KBM-7 (cell line): ENCODE measurements around the gene CCDC102A.
"Not testable (repeated sequence)": the region's sequence is repeated elsewhere in the genome, so short reads cannot be mapped to it uniquely, and the experiment has no call there.

Source experiments
- DNase-seq: peaks from one replicate; pipeline ENCODE4 v3.0.0-alpha.2; 2015
- in situ Hi-C: fragments of 300-500 bp; cut with MboI; formaldehyde crosslinking; loops from 2 replicates; pipeline ENCODE4 v1.14.3; 2020; ENCODE audit warnings: low sequenced_read_pairs, low pct_unique_long_range_greater_than_20kb, mixed read lengths

CCDC102A gene

DNA sequence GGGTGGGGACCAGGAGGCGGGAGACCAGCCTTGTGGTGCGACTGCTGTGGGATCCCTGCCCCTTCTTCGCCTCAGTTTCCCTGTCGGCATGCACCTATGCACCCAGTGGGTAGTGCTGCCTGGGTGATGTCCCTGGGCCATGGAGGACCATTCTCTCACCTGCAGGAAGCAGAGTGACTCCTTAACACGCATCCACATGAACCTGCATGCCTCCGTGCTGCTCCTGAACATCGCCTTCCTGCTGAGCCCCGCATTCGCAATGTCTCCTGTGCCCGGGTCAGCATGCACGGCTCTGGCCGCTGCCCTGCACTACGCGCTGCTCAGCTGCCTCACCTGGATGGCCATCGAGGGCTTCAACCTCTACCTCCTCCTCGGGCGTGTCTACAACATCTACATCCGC, 31.3 kb upstream of the CCDC102A start:
- in situ Hi-C loops: no loop called here
- no peak for DNase-seq

DNA sequence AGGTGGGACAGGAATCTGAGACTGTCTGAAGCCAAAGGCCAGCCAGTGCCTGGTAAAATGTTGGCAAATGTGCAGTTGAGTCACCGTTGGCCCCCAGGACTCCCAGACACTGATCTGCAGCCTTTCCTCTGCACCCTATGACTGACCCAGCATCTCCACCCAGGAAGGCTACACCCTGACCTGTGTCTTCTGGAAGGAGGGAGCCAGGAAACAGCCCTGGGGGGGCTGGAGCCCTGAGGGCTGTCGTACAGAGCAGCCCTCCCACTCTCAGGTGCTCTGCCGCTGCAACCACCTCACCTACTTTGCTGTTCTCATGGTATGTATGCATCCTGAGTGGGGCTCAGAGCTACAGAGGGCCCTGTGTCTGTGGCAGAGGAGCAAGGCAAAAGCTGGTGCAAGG, 30.1 kb upstream of the CCDC102A start:
- no peak for DNase-seq
- in situ Hi-C loops: no loop called here

DNA sequence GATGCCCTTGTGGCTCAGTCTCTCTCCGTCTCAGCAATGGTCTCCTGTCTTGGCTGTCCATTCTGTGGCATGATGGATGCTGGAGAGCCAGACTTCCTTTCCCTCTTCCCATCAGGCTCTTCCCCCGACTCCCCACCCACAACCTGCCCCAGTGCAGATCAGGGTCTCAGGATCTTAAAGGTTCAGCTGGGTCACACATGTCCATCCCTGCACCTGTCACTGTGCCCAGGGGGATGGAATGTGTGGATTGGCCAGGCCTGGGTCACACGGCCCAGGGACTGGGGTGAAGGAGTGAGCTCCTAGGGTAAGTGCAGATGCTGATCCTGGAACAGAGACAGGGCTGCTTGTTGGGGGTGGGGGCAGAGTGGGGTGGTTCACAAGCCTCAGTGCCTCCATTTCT, 29.1 kb upstream of the CCDC102A start:
- in situ Hi-C loops: no loop called here
- no peak for DNase-seq

DNA sequence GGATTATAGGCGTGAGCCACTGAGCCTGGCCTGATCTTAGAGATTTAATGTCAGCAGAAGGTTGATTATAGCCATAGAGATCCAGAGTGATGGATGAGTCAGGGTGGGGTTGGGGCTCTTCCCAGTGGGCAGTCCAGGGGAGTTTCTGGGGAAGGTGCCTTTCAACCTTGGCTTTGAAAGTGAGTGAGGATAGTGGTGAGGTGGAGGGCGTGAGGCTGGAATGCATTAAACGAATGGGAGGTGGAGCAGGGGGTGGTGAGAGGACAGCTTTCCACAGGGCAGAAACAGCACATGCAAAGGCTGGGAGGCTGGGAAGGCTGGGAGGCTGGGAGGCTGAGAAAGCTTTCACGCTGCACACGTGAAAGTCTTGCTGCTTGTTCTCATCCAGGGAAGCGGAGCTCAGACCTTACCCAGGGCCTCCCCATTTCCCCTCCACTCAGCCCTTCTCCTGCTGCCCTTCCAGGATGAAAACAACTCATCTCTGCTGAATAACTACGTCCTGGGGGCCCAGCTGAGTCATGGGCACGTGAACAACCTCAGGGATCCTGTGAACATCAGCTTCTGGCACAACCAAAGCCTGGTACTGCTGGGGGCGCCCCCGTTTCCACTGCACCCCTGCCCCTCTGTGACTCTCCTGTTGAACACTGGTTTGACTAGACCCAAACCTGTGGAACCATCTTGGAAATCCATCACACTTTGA, 28.4 kb upstream of the CCDC102A start:
- no peak for DNase-seq
- in situ Hi-C loops: no loop called here

DNA sequence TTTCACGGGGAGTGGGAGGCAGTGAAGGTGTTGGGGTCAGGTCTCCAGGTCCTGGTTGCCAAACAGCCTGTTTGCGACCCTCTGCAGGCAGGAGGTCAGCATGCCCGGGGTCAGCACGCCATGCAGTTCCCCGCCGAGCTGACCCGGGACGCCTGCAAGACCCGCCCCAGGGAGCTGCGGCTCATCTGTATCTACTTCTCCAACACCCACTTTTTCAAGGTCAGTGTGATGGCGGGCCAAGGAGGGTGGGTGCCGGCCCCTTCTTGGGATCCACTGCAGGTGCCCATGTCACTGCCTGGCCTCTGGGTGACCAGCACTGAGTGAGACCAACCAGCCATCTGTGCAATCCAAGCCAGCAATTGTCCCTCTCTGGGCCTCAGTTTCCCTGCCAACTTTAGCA, 27.4 kb upstream of the CCDC102A start:
- in situ Hi-C loops: no loop called here
- no peak for DNase-seq

DNA sequence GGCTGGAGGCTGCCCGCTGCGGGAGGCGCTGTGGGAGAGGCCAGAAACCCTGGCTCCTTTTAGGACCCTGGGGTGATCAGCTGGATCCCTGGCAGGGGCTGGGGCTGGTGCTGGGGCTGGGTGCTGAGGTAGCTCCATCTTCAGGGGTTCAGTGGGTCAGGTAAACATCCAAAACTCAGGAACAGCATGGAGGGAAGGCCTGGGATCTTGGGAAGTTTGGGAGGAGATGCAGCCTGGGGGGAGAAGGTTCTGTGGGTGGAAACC, 27.0 kb upstream of the CCDC102A start:
- DNase-seq: no peak
- in situ Hi-C loops: no loop called here

DNA sequence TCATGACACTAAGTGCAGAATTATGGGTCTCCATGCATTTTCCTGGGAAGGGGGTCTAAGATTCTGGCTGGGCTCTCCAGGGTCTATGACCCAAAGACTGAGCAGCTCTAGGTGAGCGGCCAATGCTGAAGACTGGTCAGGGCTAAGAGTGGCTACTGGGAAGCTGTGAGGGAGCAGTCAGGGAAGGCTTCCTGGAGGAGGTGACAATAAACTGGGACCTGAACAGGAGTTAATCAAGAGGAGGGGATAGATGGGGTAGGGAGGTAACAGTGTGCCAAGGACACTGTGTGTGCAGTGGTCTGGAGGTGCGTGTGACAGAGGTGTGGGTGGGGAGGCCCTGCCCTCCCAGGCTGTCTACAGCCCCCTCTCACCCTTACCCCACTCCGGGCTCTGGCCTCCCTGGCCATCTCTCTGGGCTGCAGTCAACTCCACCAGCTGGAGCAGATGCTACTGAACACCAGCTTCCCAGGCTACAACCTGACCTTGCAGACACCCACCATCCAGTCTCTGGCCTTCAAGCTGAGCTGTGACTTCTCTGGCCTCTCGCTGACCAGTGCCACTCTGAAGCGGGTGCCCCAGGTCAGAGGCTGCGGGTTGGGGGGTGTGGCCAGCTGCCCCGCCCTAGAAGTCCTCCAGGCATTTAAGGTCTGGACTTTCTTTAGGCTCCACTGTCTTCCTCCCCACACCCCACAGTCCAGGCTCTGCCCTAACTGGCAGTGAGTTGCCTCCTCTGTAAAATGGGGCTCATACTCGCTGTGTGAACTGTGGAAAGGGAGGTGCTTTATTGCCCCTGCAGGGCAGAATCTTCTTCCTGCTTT, 26.5 kb upstream of the CCDC102A start:
- in situ Hi-C loops: no loop called here

DNA sequence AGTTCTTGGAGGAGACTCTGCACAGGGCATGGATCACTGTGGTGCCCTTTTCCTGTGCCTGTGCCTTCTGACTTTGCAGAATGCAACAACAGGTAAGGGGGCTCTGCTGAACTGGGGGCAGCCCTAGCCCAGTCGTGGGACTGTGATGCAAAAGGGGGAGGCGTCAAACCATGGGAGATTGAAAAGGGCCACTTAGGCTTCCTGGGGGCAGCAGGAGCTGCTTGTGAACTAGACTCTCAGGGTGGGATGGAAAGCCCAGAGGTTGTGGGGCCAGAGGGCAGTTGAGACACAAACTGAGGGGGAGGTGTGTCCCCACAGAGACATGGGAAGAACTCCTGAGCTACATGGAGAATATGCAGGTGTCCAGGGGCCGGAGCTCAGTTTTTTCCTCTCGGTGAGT, 25.7 kb upstream of the CCDC102A start:
- in situ Hi-C loops: no loop called here
- no peak for DNase-seq

More for the DNA sequence above, 26.5 kb upstream of the CCDC102A start:
- no peak for DNase-seq

DNA sequence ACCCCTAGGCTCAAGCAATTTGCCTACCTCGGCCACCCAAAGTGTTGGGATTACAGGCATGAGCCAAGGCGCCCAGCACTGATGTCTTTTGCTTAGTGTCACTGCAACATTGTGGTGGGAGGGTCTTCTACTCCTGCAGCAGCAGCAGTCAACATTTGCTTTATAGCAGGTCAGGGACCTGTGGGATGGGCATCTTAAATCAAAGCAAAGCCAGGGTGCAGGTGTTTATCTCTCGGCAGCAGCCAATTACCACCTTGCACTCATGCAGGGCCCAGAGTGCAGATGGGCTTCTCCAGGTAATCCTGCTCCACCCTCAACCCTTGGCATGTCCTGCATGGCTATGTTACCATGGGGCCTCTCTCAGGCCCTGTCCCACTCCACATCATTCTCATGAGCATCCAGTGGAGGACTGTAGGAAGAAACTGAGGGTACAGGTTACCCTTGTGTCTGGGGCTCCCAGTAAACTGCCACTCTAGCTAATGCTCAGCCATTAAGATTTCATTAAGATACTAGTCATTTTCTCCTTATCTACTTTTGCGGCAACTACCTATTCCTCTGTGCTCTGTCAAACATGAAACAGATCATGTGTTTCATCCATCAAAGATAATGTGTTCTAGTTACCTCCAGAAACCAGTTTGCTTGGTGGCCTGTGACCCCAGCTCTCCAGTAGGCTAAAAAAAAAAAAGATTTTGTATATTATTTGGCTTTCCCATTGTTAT, 22.9 kb upstream of the CCDC102A start:
- in situ Hi-C loops: no loop called here

DNA sequence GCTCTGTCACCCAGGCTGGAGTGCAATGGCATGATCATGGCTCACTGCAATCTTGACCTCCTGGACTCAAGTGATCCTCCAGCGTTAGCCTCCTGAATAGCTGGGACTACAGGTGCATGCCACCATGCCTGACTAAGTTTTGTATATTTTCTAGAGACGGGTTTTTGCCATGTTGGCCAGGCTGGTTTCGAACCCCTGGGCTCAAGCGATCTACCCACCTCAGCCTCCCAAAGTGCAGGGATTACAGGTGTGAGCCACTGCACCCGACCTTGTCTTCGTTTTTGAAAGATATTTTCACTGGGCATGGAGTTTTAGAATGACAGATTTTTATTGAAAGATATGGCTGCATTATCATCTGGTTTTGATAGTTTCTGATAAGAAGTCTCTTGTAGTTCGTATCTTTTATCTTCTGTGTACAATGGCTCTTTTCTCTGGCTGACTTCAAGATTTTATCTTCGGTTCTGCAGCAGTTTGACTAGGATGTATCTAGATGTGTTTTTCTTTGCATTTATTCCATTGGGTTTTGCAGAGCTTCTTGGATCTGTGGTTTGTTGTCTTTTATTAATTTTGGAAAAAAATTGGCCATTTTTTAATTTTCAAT, 20.7 kb upstream of the CCDC102A start:
- DNase-seq: no peak
- in situ Hi-C loops: no loop called here

More for the DNA sequence above, 22.9 kb upstream of the CCDC102A start:
- DNase-seq: no peak

DNA sequence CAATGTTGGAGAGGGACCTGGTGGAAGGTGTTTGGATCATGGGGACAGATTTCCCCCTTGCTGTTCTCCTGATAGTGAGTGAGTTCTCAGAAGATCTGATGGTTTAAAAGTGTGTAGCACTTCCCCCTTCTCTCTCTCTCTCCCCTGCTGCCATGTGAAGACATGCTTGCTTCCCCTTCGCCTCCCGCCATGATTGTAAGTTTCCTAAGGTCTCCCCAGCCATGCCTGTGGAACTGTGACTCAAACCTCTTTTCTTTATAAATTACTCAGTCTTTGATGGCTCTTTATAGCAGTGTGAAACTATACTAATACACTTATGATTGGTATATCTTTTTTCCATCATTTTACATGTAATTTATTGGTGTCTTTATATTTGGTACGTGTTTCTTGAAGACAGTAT, 19.5 kb upstream of the CCDC102A start:
- in situ Hi-C loops: no loop called here

DNA sequence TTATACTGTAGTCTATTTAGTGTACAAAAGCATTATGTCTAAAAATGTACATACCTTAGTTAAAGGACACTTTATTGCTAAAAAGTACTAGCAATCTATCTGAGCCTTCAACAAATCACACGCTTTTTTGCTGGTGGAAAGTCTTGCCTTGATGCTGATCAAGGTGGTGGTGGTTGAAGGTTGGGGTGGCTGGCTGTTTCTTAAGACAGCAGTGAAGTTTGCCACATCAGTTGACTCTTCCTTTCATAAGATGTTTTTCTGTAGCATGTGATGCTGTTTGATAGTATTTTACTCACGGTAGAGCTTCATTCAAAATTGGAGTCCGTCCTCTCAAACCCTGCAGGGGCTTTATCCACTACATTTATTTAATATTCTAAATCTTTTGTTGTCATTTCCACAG, 14.7 kb upstream of the CCDC102A start:
- no peak for DNase-seq
- in situ Hi-C loops: no loop called here

More for the DNA sequence above, 19.5 kb upstream of the CCDC102A start:
- no peak for DNase-seq

DNA sequence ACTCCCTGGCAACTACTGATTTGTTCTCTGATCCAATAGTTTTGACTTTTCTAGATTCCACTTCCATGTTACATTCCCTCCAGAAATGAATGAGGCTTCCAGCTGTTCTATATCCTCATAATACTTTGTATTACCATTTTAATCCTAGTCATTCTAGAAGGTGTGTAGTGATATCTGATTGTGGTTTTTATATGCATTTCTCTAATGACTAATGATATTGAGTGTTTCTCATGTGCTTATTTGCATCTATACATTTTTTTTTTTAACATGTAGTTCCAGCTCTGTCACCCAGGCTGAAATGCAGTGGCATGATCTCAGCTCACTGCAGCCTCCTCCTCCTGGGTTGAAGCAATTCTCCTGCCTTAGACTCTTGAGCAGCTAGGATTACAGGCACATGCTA, 13.4 kb upstream of the CCDC102A start:
- in situ Hi-C loops: no loop called here
- DNase-seq: no peak

DNA sequence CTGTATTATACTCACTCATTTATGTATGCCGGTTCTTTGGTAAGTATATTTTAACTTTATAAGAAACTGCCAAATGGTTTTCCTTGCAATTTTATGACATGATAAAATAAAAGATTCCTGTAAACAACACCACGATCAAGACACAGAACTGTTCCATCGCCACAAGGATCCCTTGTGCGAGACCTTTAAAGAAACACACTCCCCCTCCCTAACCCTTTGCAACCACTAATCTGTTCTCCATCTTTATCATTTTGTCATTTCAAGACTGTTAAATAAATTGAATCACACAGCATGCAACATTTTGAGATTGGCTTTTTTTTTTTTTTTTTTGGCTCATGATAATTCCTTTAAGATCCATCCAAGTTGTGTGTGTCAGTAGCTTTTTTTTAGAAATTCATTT, 12.0 kb upstream of the CCDC102A start:
- in situ Hi-C loops: no loop called here
- DNase-seq: no peak

DNA sequence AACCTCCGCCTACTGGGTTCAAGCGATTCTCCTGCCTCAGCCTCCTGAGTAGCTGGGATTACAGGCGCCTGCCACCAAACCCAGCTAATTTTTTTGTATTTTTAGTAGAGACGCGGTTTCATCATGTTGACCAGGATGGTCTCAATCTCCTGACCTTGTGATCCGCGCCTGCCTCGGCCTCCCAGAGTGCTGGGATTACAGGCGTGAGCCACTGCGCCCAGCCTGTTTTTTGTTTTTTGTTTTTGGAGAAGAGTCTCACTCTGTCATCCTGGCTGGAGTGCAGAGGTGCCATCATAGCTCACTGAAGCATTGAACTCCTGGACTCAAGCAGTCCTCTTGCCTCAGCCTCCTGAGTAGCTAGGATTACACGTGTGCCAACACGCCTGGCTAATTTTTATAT, 11.2 kb upstream of the CCDC102A start:
- DNase-seq, in situ Hi-C loops: not testable (repeated sequence)

DNA sequence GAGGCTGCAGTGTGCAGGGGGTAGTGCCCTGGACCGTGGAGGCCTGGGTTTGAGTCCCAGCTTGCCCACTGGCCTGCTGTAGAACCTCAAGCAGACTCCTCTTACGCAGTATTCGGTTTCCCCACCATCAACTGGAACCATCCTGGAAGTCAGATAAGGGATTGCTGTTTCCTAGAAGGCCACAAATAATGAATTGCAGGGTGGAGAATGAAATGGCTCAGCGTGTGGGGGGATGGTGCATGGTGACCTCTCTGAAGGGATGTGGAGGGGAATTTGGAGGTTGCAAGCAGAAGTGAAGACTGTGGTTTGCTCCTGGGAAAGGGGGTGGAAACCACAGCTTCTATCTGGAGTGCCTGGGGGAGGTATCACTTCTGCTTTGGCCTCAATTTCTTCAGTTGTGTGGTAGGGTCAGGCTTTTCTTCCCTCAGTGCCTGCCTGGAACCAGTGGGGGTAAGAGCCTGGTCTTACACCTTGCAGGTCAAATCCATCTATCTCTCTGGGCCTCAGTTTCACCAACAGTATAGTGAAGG, 7.8 kb upstream of the CCDC102A start:
- in situ Hi-C loops: no loop called here
- DNase-seq: peak; percentile 100

DNA sequence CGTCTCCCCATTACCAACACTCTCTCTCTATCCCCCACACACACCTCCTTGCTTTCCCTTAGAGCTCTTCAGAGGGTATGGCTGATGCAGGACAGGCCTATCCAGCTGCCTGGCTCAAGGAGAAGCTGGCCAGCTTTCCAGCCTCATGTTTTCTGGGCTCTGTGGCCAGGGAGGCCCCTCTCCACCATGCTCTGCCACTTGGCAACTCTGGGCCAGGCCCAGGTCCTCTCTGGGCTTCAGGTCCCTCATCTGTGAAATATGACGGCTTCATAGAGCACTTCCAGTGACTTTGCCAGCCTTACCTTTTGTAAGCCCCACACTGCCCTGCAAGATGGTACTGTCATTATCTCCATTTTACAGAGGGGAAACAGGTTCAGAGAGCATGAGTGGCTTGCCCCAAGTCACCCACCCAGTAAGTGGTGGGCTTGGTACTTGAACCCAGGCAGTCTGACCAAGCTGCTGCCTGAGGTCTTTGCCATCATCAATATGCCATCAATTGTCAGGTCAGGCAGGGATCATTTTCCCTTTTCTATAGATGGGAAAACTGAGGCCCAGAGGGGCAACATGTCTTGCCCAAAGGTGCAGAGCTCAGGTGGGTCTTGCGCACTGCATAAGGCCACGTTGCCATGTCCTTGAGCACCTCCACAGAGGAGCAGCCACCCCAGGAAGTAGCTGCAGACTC, 5.5 kb upstream of the CCDC102A start:
- DNase-seq: no peak
- in situ Hi-C loops: no loop called here

DNA sequence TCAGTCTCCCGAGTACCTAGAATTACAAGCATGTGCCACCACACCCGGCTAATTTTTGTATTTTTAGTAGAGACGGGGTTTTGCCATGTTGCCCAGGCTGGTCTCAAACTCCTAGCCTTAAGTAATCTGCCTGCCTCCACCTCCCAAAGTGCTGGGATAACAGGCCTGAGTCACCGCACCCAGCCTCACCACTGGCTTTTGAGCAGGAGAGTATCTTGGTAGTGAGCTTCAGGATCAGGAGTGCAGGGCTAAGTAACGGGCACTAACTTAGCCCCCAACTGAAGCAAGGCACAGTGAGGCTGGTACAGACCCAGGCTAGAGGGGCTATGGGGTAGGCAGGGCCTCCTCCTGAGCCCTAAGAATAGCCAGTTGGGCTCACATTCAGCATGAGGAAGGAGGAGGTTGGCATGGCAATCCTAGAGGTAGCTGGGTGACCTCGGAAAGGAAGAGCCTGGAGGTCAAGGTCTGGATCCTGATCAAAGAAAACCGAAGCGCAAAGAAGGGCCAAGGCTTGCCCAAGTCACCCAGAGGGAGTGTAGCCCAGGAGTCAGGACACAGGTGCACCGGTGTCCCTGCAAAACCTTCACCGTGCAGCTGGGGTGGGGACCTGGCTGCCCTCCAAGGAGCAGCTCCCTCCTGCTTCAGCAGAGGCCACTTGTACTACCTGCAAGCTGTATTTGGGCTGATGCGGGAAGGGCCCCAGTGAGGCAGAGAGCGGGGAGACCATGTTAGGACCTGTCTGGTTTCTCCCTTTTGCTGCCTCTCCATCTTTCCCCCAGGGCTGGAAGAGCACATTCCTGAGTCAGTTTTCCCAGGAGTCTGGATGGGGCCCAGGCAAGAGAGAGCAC, 4.8 kb upstream of the CCDC102A start:
- no peak for DNase-seq
- in situ Hi-C loops: no loop called here
